OCI-M1 (cell line): Measurements from ENCODE around the gene CDX1.

Source experiments
- DNase-seq: peaks from one replicate; lab custom pipeline; 2025; lab: John Stamatoyannopoulos, UW

The CDX1 gene

DNA sequence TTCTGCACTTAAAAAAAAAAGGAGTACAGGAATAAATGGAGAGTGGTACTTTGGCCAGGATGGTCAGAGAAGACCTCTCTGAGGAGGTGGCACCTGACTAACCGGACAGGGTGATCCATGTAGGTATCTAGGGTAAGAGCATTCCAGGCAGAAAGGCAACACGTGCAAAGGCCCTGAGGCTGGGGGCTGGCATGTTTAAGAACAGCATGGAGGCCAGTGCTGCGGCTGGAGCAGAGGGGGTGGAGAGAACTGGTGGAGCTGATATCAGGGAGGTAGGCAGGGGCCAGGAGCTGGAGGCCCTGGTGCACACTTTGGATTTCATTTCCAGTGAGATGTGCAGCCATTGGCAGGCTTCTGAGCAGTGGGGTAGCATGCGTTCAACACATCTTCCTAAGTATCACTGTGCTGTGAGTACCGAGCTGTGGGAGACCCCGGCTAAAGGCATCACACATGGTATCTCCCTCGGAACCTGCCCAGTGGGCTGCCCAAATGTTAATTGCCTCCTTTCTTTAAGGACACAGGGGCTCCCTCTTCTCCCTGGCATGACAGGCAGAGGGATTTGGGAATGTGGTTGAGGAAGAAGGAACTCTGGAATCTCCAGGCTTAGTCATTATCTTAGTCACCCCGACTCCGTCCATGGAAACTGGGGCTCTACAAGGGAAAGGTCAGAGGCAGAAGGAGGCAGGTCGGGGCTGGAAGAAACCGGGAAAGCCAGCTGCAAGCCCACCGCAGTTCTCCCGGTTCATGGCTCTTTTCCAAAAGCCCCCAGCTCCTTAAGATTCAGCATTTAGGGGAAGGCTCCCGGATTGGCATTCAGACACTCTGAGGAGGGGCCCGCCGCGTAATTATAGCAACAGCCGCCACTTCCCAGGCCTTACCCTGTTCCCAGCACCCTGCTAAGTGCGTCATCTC is 41.9 kb downstream of the CDX1 start:
- no peak for DNase-seq

DNA sequence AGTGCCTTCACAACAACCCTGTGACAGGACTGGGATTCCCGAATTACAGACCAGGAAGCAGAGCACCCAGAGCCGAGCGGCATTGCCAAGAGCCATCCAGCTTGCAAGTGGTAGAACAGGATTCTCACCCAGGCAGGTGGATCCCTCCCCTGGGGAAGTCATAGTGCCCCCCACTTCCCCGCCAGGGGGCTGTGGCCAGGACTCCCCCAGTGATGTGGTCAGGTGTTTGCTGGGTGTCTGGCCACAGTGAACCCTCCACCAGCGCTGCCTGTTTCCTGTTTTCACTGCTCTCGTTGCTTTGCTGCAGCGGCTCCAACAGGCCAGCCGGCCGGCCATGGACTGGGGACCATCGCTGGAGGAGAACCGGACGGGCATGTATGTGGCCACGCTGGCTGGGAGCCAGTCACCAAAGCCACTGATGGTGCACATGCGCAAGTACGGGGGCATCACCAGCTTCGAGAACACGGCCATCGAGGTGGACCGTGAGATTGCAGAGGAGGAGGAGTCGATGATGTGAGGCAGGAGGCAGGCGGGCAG is 42.6 kb downstream of the CDX1 start:
- DNase-seq: no peak

DNA sequence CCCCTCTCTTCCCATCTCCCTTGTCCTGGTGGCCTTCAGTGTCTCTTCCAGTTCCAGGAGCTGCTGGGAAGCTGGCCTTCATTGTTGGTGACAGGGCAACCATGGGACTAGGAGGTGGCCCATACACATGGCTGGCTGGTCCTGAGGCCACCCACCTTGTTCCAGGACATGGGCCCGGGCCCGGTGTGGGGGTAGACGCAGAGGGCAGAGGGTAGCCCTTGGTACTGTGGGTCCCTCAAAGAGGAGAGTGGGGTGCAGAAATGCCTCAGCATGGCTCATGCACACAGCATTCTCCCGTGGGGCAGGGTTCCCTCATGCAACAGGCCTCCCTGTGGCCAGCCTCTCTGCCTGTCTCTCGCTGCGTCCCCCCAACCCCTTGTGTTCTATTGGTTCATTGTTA is 44.1 kb downstream of the CDX1 start:
- no peak for DNase-seq

DNA sequence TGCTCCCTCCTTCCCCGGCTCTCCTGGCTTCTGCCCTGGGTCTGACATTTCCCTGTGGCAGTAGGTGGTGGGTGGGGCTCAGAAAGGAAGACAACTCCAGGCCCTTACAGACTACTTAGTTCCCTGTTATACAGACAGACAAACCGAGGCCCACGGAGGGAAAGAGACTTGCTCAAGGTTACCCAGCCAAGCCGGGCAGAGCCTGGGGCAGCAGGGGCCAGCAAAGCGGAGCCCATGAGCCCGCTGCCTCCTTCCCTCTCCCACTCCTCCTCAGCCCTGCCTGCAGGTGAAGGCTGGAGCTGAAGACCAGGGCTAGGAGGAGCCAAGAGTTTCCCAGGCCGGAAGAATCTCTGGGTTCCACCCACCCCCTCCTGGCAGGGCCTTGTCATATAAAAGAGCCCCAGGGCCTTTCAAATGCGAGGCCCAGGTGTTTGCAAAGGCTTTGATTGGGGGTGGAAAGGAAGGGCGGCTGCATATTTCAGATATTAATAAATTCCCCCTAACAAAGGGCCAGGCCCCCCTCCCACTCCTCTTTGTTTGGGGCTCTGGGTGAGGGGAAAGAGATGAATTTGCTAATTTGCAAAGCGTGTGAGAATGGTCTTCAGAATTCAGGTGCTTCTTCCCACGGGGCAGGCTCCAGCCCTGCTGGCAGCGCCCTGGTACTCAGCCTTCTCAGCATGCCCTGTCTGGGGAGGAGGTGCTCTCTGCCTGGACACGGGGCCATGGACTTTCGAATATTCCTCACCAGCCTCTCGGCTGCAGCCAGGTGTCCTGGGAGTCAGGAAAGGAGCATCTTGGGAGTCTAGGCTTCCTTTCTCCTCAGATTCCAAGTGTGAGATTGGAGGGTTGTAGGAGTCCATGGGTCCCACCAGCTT is 44.8 kb downstream of the CDX1 start:
- no peak for DNase-seq

DNA sequence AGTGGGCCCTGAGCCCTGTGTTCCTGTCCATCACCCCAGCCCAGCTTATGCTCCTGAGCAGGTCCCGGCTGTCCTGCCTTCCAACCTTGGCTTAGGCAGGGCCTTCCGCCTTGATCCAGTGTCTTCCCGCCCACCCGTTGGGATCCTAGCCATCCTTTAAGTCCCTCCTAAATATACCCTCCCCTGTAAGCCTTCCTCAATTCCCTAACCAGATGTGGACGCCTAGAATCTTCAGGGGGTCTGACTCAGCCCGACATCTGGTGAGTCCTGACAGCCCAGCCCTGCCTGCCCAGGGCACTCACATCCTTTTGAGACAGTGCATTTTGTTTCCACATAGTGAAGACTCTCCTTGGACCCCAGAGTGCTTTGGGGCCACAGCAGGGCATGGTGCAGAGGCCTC is 47.0 kb downstream of the CDX1 start:
- DNase-seq: no peak

DNA sequence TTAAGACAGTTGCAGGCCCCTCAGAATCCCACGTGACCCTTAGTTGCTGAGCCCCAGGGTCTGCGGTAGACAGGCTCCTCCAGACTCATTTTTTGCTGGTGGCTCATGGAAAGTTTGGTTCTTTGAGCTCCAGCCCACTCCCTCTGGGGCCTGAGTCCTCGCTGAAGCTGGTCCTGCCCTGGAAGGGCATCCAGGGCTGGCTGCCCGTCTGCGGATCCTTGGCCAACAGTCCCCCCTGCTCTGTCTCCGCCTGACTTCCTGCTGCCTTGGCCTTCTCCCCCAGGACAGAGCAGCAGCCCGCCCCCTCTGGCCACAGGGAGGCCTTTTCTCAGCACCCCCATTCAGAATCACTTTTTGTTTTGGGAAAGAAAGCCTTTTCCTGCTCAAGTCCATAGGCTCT is 47.7 kb downstream of the CDX1 start:
- no peak for DNase-seq

DNA sequence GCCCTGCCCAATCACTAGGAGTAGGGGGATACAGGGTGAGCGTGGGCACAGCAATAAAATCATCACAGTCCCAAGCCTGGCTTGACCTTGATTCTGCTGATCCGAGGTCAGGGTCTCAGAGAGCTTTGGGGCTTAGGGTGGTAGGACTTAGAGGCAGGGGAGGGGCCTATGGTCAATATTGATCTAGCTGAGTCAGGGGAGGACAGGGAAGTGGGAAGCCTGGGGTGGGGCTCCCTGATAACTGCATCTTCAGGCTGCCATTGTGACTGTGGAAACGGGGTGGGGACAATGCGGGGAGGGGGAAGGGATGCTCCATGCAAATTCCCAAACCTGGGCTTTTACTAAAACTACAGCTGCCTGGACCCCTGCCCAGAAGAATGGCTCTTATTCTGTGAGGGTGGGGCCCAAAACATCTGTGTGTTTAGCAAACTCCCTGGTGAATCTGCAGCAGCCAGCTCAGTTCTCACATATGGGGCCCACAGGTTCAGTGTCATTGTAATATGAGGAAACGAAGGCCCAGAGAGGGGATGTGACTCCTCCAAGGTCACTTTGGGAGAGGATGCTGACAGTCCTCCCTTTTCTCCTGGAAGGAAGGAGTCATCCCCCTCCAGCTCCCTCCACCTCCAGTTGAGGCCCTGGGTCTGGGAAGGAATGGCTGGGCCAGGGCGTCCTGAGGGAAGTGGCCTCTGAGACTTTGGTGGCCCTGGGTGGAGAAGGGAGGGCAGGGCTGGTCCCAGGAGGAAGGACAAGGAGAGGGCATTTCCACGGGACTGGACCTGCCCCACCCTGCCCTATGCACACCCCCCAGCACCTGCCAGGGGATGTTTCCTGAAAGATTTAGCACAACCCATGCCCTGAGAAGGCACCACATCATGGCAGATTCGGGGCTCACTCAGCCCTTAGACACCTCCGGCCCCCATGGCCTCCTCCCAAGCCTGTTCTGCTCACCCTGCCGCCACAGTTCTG is 49.7 kb downstream of the CDX1 start:
- DNase-seq: no peak

DNA sequence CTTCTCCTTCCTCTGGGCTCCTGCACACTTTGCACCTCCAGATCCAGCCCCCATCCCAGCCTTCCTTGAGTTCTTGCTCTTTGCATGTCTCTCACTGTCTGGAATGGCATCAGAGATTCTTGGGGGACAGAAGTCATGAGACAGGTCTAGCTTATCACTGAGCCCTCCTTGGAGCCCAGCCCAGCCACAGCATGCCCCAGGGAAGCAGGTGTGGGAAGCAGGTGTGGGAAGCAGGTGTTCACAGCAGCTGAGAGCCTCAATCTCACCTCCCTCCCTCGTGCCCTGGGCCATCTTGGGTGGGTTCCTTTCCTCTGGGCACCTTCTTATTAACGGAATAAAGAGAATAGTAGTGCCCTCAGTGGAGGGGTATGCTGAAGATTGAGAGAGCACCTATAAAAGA is 50.5 kb downstream of the CDX1 start:
- no peak for DNase-seq

DNA sequence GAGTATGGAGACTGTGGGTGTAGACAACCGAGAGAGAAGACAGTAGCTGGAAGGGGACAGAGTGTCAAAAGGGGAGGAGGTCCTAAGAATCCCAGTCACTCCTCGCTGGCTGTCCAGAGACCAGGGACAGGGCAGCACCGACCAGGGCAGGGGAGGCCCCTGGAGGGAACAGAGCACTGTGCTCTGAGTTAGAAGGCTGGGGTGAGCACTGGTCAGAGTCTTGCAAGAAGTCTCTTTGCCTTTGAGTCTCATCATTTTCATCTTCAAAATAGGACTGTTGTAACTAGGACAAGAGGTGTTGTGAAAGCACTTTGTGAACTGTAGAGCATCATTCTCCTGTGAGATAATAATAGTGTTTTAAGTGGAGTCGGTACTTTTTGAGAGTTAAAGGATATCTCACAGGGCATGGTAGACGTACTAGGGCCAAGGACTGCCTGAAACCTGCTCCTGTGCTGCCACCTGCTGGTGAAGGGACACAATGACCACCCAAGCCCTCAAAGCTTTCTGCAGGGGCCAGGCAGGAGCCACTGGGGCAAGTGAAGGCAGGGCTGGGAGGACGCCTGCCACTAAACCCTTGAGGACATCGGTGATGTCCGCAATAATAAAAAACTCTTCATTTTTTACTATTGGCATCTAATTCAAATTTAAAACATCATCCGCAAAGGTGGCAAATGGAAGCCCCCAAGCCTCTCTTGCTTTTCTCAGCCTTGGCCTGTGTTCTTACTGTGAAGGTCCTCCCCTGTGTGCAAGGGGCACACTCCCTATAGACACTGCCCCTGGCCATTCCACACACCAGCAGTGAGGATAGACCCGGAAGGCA is 51.5 kb downstream of the CDX1 start:
- DNase-seq: peak; percentile 87

DNA sequence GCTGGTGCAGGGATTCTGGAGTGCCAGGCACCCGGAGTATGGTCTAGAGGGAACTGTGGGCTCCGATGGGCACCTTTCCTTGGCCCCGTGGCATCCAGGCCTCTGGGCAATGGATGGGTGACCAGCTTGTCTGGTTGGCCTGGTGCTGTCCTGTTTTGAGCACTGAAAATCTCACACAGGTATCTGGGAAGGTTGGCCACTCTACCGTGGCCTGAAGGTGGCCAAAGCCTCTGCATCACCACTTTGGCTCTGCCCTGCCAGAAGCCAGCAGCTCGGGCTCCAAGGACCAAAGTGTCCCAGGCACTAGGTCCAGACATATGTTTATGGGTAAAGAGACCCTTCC is 52.1 kb downstream of the CDX1 start:
- no peak for DNase-seq

DNA sequence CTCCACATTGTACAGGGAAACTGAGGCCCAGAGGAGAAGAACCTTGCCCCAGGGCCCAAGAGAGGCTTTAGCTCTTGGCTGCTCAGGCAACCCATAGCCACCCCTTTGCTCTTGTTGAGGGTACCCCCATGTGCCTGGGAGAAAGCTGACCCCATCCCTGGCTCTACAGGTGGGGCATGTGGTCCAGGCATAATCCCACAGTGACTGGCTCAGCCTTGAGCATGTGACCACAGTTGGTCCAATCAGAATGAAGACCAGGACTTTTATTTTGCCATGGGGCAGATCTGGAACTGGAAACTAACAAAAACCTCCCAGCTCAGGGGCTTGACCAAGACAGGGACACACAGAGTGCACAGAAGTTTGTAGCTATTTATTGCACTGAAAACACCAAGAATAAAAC is 52.6 kb downstream of the CDX1 start:
- no peak for DNase-seq

DNA sequence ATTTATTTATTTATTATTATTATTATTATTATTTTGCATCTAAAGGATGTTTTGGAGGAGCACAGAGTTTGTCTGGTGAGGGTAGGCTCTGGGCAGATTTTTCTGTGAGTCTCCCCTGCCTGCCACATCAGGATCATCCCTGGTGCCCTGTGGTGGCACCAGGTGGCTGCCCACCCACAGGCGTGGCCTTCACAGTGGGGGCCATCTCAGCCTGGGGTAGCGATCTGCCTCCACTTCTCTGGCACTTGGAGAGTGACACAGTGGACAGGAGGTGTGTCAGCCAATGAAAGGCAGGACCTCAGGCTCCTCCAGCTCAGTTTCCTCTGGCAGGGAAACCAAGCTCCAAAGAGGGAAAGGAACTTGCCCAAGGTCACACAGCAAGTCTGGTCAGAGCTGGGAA is 53.3 kb downstream of the CDX1 start:
- no peak for DNase-seq

DNA sequence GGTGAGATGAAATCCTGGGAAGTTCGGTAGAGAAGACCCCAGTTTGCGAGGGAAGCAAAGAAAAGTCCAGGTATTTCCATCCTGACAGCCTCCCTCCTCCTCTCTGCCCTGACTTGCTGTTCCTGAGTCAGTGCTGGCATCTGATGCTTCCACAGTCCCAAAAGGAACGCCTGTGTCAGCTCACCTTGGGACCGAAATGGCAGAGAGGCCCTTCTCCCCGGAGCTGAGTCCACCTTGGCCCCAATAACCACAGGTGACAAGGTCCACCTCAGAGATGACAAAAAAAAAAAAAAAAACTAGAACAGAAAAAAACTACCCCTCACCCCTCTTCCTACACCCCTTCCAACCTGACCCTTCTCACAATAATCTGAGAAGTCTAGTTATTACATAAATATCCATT is 54.9 kb downstream of the CDX1 start:
- no peak for DNase-seq

DNA sequence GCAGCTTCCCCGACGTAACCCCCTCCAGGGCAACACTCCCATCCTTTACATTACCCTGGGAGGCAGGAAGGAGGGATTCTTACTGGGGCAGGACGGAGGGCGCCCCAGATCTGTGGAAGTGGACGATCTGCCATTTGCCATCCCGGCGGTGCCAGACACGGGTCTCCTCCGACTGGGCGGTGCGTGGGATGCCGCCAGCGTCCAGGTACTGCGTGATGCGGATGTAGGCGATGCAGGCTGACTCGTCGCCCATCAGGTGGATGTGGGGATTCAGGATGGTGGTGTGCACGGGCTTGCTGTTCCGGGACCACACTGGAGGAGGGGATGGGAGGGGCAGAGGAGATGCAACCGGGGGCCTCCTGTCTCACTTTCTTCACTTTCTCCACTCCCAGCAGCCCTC is 56.3 kb downstream of the CDX1 start:
- DNase-seq: no peak

DNA sequence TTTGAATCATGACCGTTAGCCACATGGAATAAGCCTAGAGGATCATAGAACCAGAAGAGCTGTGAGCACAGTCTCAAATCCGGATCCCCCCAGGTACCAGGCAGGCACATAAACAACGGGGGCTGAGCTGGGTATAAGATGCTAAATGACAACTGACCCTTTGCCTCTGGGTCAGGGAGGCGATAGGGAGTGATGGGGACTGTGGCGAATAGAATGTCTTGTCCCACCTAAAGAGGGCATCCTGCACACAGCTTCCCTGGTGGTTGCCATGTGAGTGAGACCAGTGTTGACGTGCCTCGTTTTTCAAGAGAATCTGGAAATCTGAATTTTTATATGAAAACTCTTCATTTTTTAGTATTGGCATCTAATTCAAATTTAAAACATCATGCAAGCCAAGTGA is 56.9 kb downstream of the CDX1 start:
- DNase-seq: no peak

DNA sequence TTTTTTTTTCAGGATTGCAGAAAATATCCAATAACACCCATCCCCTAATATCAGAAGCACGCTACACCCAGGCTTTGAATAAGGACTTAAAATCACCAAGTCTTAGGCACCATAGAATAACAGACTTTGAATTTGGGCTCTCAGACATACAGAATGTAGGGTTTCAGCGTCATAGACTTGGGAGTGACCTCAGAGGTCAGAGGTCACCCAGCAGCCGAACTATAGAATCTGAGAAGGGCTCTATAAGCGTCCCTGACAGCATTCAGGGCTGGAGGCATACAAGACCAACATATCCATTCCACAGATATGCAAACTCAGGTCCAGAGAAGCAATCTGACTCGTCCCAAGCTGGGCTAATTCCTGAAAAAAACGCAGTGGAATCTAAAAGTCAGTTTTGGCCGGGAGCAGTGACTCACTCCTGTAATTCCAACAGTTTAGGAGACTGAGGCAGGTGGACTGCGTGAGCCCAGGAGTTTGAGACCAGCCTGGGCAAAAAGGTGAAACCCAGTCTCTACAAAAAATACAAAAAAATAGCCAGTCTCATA is 58.0 kb downstream of the CDX1 start:
- DNase-seq: no peak

DNA sequence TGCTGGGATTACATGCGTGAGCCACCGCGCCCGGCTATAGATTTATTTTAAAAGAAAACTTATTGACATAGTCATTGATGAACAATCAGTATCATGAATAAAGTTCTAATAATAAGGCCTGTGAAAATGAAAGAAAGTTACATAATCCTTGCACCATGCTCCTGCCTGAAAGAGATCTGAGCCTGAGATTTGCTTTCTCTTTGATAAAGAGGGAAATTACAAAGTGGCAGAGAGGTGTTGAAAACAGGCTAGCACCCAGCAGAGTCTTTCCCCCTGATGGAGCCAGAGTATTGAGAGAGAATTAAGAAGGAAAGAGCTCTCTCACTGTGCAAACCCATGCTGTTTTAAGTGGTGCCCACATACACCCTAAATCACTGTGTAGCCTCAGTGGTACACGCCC is 60.5 kb downstream of the CDX1 start:
- no peak for DNase-seq

DNA sequence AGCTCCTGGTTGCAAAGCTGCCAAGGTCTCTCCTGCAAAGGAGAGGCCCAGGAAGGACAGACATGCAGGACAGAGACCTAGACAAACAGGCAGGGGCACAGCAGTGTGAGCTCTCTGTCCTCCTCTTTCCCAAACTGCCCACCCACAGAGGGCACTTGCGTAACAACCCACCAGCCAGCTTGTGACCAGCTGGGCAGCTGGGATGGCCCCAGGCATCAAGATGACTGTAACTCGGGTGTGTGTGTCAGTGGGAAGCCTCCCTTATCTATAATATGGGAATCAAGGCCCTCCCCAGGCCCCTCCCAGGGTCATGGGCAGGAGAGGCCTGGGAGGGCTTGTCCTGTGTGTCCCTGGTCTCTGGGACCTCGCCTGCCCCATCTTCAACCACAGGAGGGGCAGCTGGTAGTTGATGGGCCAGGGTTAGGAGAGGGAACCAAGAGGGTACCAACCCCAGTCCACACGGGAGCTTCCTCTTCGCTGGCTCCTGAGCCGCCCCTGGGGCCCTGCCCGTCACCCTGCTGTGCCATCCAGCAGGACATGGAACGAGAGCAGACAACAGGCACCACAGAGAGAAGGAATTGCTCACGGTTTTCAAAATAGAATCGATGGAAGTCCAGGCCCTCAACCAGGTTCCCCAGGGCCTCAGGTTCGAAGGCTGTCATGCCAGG is 61.2 kb downstream of the CDX1 start:
- no peak for DNase-seq

DNA sequence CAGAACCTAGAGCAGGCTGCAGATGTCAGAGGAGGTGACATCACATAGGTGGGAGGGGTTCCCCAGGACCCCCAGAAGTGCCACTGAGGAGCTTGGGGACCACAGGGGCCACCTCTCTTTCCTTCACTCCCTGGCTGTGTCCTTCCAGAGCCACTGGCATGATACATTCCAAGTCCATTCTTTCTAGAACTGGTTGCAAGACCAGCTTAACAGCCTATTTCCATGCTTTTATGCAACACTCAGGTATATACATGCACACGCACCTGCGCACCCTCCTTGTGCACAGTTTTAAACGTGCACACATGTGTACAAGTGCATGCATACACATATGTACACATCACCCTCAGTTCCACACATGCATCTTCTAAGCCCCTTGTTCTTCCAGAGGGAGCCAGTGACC is 63.0 kb downstream of the CDX1 start:
- no peak for DNase-seq

DNA sequence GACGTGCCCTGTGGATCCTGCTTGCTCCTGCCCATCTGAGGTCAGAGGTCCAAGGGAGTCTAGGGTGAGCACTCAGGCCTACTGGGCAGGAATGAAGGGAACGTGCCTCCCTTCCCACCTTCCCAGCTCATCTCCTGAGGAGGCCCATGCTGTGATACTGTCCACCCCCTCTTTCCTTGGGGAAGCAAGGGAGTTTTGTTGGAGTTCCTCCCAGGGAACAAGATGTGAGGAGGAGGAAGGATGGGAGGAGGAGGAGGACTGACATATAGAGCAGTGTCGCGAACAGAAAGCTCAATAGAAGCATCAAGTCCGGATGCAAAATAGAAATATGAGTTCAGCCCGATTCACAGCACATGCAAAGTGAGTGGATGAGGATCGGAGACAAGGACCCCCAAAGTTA is 64.3 kb downstream of the CDX1 start:
- no peak for DNase-seq
